GM18870 (cell line): ENCODE results near the gene FGD3.
"Not testable (repeated sequence)": the region's sequence is repeated elsewhere in the genome, so short reads cannot be mapped to it uniquely, and the experiment has no call there.

Experiments used
- ATAC-seq: cut with Tn5 transposase; IDR thresholded peaks from one replicate; pipeline ENCODE4 v1.9.1; 2021; ENCODE audit warnings: moderate library complexity; ENCODE audit not compliant: unreplicated experiment

The FGD3 gene, protein sequence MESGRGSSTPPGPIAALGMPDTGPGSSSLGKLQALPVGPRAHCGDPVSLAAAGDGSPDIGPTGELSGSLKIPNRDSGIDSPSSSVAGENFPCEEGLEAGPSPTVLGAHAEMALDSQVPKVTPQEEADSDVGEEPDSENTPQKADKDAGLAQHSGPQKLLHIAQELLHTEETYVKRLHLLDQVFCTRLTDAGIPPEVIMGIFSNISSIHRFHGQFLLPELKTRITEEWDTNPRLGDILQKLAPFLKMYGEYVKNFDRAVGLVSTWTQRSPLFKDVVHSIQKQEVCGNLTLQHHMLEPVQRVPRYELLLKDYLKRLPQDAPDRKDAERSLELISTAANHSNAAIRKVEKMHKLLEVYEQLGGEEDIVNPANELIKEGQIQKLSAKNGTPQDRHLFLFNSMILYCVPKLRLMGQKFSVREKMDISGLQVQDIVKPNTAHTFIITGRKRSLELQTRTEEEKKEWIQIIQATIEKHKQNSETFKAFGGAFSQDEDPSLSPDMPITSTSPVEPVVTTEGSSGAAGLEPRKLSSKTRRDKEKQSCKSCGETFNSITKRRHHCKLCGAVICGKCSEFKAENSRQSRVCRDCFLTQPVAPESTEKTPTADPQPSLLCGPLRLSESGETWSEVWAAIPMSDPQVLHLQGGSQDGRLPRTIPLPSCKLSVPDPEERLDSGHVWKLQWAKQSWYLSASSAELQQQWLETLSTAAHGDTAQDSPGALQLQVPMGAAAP

DNA sequence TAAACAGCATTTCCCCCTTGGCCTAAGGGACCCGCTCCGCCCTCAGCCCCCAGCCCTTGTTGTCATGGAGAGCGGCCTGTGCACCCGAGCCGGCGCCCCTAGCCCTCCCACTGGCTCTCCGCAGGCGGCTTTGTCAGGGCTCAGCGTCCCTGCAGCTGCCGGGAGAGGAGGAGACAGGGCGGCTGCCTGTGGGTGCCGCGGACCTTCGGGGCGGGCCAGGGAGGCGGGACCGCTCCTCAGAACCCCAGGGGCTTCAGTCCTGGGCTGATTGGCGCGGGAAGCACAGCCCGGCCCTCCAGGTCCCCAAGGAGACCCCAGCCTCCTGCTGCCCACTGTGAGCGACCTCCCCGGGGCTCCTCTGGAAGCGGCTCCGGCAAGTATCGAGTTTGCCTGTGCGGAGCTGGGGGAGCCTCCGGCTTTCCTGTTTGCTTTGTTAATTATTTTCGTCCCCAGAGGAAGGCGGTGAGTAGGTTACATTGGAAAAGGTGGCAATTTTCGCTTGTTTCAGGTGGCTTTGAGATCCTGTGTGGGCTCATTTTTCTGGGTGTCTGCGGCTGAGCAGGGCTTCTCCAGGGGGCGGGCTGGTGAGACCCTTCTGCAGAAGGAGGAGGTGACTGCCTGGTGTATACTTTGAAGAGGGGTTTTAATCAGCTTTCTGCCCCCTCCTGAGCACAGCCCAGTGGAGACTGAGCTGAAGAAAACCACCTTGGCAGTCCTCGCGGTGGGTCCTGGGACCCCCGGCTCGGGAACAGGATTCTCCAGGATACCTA is at the start of gene FGD3:
Gene FGD3, plus strand, starts transcription at position 256 of the 770 bp plus-strand sequence. CDS start 28,734 bp downstream, outside the sequence.
- no peak for ATAC-seq

DNA sequence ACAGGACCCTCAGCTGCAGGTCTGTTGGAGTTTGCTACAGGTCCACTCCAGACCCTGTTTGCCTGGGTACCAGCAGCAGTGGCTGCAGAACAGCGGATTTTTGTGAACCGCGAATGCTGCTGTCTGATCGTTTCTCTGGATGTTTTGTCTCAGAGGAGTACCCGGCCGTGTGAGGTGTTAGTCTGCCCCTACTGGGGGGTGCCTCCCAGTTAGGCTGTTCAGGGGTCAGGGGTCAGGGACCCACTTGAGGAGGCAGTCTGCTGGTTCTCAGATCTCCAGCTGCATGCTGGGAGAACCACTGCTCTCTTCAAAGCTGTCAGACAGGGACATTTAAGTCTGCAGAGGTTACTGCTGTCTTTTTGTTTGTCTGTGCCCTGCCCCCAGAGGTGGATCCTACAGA is 42.2 kb upstream of the FGD3 start:
- not testable (repeated sequence) for ATAC-seq

DNA sequence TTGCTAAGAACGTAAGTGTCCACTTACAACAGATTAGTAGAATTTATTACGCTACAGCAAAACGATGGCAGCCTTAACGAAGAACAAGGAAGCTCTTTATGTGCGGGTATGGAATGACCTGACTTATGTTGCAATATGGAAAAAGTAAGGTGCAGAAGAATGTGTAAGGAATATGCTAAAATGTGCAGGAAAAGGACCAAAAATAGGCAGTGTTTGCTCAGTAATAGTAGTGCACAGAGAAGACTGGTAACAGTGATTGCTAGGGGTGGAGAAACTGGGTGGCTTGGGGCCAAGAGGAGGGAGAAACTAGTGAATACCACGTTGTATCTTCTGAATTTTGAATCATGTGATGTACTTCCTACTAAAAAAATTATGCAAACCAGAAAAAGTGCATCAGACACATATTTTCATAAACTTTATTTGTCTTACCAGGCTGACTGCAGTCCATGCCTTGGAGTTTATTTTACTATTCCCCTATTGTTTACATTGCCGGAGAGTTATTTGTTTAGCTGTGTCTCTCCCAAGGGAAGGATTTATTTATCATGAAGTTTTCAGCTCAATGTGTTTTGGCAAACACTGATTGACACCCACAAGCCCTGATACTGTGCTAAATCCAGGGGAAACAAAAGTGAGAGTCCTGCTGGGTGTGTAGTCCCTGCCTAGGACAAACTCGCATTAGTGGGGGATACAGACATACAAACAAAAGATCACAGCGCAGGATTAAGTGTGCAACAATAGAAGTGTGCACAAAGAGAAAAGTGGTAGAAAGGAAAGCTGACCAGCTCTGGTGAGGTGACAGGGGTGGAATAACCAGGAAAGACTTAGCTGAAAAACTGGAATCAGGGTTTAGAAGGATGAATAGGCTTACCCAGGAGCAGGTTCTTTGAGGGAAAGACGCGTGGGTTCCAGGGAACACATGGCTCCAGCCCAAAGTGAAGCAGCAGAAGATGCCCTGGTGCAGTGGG is 35.5 kb upstream of the FGD3 start:
- no peak for ATAC-seq

DNA sequence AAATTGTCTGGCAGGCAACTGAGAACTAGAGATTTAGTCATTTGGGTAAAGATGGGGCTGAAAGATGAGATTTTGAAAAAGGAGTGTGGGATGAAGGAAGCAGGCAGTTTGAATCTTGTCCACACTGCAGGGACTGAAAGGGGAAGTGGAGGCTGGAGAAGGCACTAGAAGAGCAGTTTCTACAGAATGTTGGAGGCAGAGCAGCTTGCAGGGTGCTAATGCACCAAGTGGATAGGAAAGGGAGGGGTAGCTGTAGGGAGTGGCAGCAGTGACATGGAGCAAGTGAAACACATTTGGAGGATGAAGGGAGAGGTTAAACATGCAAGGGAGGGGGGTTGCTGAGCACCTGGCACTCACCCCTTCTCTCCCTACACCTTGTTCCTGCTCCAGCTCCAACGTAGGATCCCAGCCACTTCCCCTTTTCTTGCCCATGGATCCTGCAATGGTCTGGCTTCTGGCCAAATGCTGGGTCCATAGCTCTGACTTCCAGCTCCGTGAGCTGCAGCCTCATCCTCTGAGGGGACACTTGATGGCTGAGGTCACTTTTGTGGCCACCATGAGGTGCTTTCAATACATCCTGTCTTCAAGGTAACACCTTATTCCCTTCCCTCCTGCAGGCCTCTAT is 30.0 kb upstream of the FGD3 start:
- no peak for ATAC-seq

DNA sequence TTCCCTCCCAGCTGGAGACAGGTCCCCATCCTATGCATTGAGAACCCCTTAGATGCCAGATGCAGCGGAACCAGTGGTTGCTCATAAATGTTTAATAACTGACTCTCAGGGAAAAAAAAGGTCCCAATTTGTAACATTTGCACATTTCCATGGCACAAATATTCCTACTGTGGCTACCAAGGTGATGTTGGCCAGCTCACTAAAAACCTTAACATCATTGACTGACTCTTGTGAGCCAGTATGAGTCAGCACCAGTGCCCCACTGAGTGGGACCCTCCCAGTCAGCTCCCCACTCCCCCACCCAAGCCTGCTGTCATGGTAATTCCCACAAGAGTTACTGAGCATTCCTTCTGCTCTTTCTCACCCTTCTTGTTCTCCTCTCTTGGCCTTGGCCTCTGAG is 26.9 kb upstream of the FGD3 start:
- ATAC-seq: no peak

DNA sequence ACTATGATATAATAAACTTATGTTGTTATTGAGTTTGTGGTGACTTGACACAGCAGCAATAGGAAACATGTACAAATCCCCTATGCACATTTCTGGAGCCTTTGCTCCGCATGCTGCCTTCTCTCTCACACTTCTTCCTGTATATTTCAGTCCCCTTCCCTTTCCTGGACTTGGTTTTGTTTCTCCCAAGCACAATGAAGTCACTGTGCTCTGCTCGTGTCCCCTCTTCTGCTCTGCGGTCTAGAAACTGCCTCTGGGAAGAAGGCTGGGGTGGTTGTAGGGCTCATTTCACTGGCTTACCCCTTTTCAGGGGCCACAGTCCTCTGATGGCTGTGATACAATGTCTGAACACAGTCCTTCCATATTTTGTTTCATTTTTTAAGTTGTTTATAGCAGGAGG is 15.7 kb upstream of the FGD3 start:
- ATAC-seq: no peak

DNA sequence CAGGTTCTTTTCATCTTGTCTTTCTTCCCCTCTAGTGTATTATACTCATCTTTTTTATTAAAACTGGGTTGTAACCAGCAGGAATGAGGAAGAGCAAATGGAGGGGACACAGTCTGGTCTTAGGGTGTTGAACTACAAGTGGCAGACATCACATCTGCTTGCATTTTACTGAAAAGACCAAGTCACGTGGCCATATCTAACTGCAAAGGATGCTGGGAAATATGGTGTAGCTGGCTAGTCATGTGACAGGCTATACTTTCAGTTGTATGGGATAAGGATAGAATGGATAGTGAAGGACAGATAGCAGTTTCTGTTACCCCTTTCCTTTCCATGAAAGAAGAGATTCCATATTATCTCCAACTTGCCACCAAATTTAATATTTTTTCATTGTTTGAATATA is 13.0 kb upstream of the FGD3 start:
- no peak for ATAC-seq

DNA sequence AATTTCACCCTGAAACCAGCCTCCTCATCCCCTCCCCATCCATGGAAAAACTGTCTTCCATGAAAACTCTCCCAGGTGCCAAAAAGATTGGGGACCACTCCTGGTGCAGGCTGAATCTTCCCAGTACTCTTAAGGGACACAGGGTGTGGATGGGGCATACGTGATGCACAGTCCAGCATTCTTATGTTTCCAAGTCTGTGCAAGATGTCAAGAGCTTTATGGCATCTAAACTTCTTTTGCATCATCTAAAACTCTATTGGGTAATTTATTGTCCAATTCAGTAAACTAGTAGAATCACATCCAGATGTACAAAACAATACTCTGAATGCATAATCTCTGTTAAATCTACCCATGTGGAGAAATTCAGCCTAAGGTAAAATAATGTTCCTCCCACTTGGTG is 9.3 kb upstream of the FGD3 start:
- no peak for ATAC-seq

DNA sequence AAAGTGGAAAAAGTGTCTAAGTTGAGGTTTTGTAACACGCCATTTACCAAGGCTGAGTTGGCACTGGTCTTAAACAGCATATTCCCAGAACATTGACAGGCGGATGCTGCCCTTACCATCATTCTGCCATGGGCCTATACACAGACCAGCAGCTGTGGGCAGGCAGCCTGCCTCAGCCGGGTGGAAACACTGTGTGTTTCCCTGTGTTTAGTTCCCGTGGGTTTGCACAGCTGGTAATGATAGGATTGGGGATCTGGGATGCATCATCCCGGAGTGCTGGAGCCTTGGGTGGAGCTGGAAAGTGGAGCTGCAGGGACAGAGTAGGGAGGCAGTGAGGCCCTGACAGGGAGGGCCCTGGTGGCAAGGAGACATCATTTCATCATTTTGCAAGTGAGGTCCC is 5.5 kb upstream of the FGD3 start:
- ATAC-seq: no peak

DNA sequence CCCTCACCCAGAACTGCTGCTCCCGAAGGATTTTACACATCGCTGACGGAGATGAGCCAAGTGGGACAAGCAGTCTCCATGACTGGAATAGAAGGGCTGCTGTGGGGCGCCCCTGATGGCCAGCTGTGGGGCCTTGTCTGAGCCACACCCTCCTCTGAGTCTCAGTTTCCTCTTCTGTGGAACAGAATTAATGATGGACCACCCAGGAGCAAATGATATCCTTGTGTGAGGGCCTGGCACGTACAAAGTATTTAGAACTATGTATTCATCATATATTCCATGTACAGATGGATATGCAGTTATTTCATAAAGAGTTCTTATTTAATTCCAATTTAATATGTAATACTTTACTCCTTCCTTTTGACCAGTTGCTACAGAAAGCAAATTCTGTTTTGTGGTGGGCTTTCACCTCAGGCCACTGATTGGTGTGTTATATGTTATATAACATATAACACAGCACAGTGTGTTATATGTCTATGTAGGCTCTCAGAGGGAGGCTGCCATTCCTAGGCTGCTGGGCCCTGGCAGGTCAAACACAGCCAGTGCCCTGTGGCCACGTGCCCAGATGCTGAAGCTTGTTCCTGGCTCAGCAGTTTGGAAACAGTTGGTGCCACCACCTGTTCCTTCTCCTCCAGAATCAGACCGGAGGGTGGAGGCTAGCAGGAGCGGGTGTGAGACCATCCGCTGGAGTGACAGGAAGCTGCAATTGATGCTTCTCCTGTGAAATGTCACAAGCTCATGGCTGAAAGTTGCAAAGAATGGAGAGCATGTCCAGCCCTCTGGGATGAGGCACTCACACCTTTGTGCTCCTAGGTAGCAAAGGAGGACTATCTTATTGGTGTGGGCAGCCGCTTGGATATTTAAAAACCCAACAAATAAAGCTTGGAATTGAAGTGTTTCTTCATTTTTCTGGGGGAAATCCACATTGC is 4.4 kb upstream of the FGD3 start:
- ATAC-seq: no peak

DNA sequence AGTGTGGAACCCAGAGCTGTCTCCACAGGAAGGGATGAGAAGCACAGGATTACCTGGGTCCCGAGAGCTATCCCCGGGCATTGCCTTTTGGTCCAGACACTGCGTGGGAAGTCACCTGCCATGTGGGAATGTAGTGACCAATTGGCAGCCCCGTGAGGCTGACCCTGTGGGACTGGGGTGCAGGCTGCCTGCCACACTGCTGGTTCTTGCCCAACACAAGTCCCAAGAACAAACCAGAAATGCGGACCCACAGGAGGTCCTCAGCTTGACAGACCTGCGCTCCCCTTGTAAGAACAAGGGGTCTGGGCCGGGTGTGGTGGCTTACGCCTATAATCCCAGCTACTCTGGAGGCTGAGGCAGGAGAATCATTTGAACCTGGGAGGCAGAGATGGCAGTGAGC is 2.4 kb upstream of the FGD3 start:
- no peak for ATAC-seq

DNA sequence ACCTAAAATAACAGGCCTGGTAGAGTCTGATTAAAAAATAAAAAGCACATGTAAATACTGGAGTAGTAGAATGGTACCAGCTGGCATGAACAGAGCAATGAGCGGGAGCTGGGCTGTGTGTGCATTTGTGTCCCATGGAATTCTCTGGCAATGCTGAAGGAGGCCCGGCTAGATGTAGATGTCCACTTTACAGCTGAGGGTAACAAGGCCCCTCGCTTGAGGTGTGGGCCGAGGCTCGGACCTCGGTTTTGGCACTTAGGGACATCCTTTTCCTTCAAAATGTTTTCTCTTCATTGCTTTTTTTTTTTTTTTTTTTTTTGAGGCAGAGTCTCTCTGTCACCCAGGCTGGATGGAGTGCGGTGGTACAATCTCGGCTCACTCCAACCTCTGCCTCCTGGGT is 1.5 kb upstream of the FGD3 start:
- ATAC-seq: no peak

DNA sequence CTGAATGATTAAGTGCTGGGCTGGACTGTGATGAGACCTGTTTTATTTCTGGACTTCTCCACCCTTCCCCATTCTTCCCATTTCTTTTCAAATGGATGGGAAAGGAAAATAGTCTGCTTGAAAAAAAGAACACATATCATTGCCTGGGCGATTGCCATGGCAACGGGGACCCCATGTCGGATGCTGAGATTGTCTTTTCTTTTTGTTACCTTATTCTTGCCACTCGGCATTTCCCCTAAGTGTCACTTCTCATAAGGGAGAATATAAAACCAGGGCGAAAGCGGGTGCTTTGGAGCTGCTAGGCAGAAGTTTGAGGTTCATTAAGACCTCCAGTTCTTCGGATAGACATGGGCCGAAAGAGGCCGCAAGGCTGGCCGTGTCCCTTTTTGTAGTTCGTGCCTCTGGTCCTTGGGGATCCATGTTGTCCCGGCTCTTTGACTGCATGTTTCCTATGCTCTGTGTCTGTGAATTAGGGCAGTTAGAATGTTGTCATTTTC is 763 bp downstream of the FGD3 start:
- no peak for ATAC-seq

DNA sequence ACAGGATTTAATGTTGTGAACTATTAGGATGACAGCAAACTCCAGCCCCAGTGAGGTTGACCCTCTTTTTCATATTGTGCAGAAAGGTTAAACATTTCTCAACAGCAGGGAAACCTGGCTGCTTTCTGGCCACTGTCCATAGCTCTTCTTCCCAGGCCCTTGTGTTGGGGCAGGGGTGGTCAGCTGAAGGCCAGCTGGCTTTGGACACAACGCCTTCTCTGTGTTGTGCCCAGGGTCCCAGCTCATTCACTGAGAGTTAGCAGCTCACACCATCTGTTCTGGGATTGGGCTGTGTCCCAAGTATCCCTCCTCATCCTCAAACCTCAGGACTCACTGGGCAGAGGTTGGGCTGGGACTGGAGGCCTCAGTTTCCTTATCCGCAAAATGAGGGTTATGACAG is 1.3 kb downstream of the FGD3 start:
- no peak for ATAC-seq

DNA sequence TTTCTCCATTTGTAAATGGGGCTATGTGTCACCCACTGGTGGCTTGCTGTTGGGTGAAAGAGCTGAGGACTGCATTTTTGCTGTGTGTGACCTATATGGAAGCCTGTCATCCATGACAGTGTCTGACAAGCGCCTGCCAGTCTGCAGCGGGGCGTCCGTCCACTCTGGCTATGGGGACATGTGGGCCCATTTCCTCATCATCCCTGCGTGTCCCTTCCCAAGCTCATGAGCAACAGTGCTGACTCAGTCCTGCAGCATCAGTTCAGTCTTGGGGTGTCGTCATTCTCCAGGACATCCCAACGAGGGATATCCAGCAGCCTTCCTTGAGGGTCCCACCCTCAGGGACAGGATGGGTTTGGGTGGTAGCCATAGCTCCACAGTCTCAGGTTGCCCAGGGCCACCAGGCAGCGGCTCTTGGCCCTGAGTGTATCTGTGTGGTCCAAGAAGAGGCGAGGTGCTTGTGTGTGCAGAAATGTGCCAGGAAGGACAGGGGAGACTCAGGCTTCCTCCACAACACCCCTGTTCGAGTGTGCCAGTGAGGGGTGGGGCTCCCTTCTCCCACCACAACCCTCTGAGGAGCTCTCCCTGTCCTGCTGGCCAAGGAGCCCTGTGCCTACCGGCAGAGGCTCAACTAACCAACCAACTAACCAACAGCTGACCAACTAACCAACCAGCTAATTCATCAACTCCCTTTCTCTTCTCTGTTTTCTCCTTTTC is 2.1 kb downstream of the FGD3 start:
- ATAC-seq: no peak

DNA sequence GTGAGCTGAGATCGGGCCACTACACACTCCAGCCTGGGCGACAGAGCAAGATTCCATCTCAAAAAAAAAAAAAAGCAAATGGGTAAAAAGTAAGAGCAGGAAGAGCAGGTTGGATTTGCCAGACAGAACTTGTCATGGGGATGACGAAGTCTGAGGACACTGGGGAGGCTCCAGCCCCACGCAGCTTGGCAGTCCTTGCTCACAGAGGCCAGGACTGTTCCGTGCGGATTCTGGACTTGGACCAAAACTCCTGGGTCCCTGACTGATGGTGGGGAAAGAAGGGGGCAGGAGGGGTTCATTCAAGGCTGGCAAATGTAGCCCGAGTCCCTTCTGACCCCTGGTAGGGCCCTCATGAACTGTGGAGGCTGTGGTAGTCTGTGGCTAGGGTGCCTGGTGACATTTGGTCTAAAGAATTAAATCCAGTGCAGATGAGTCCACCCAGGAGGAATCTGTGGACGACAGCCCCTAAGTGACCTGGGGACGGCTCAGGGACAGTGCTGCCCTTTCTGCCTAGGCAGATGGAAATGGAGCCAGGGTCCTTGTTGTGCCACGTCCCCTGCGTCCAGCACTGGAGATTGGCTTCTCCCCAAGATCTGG is 3.1 kb downstream of the FGD3 start:
- no peak for ATAC-seq

DNA sequence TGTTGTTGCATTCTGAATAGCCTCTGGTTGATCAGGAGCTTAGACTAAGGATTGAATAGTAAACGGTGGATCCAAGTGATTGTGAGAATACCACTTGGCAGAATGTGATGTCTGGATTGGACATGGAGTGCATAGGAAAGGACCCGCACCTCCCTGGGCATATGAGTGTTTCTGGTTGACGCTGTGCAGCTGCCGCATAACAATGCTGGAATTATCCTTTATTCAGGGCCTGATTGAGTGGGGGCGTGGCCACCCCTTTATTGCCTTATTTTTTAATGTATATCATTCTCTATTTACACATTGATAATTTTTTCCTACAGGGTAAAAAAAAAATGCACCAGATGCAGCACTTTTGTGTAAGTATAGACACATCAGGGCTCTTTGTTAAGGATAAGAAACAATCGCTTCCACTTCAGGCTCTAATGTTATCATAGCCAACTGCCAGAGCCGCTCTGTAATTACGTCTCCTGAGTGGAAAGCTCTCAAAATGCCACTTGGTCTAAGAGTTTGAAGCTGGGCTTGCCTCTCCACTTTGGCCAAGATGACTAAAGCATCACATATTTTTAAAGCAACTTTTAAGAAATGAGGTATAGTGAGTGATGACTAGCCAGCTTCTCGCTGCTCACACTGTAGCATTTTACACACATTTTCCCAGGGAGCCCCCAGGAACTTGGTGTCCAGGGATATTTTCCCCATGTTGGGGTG is 5.7 kb downstream of the FGD3 start:
- no peak for ATAC-seq
